ENCODE results near the gene THAP5.

The THAP5 gene

GRCh38 chr7:108609643-108610042, 40.1 kb upstream of the THAP5 start:
- Histone ChIP-seq H3K4me2 (ENCODE audit: low read length) (no peak overlapping the region), H4K20me1 (ENCODE audit: insufficient read depth, low read length) (no peaks in the 10 kb centered on the region), H3K36me3 (ENCODE audit: insufficient read depth, low read length) (no peaks in the 10 kb centered on the region), H3K79me2 (ENCODE audit: insufficient read depth, low read length) (no peaks in the 10 kb centered on the region), H3K4me3 (ENCODE audit: low read depth, low read length, poor library complexity, severe bottlenecking) (no peak overlapping the region), H3K4me1 (ENCODE audit: insufficient read depth, low read length, severe bottlenecking) (no peaks in the 10 kb centered on the region), H3K9me2 (ENCODE audit: low read depth, low read length) (no peaks in the 10 kb centered on the region), H3K9ac (ENCODE audit: low read length) (no peak overlapping the region), H3K27ac (ENCODE audit: low read depth, low read length, poor library complexity, severe bottlenecking) (no peak overlapping the region), H3K27me3 (ENCODE audit: insufficient read depth, low read length) (no peaks in the 10 kb centered on the region), H3F3A (ENCODE audit: insufficient read depth, low read length) (no peaks in the 10 kb centered on the region), H3K9me3 (ENCODE audit: low read length) (no peaks in the 10 kb centered on the region), H2AFZ (ENCODE audit: low read length) (no peak overlapping the region)
- TF ChIP-seq, protein P1, sequence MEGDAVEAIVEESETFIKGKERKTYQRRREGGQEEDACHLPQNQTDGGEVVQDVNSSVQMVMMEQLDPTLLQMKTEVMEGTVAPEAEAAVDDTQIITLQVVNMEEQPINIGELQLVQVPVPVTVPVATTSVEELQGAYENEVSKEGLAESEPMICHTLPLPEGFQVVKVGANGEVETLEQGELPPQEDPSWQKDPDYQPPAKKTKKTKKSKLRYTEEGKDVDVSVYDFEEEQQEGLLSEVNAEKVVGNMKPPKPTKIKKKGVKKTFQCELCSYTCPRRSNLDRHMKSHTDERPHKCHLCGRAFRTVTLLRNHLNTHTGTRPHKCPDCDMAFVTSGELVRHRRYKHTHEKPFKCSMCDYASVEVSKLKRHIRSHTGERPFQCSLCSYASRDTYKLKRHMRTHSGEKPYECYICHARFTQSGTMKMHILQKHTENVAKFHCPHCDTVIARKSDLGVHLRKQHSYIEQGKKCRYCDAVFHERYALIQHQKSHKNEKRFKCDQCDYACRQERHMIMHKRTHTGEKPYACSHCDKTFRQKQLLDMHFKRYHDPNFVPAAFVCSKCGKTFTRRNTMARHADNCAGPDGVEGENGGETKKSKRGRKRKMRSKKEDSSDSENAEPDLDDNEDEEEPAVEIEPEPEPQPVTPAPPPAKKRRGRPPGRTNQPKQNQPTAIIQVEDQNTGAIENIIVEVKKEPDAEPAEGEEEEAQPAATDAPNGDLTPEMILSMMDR (IDR thresholded peaks at IDR 0.05; ENCODE audit: low read length): no peak
- no peak for TF ChIP-seq EZH2 (IDR thresholded peaks at IDR 0.05; ENCODE audit: borderline replicate concordance, low read length)

GRCh38 chr7:108605559-108606201, 36.2 kb upstream of the THAP5 start:
- Histone ChIP-seq H3K9ac (ENCODE audit: low read length) (no peak overlapping the region), H3K9me3 (ENCODE audit: low read length) (no peaks in the 10 kb centered on the region), H2AFZ (ENCODE audit: low read length) (no peak overlapping the region), H3K4me3 (ENCODE audit: low read depth, low read length, poor library complexity, severe bottlenecking) (no peak overlapping the region), H3K4me2 (ENCODE audit: low read length) (no peak overlapping the region), H3K9me2 (ENCODE audit: low read depth, low read length) (no peaks in the 10 kb centered on the region), H3K79me2 (ENCODE audit: insufficient read depth, low read length) (no peaks in the 10 kb centered on the region), H3K4me1 (ENCODE audit: insufficient read depth, low read length, severe bottlenecking) (no peaks in the 10 kb centered on the region), H3K27ac (ENCODE audit: low read depth, low read length, poor library complexity, severe bottlenecking) (no peak overlapping the region), H3F3A (ENCODE audit: insufficient read depth, low read length) (no peaks in the 10 kb centered on the region), H3K27me3 (ENCODE audit: insufficient read depth, low read length) (no peaks in the 10 kb centered on the region), H3K36me3 (ENCODE audit: insufficient read depth, low read length) (no peaks in the 10 kb centered on the region), H4K20me1 (ENCODE audit: insufficient read depth, low read length) (no peaks in the 10 kb centered on the region)
- TF ChIP-seq, protein P1 (IDR thresholded peaks at IDR 0.05; ENCODE audit: low read length): no peak
- TF ChIP-seq EZH2 (IDR thresholded peaks at IDR 0.05; ENCODE audit: borderline replicate concordance, low read length): no peak

DNA sequence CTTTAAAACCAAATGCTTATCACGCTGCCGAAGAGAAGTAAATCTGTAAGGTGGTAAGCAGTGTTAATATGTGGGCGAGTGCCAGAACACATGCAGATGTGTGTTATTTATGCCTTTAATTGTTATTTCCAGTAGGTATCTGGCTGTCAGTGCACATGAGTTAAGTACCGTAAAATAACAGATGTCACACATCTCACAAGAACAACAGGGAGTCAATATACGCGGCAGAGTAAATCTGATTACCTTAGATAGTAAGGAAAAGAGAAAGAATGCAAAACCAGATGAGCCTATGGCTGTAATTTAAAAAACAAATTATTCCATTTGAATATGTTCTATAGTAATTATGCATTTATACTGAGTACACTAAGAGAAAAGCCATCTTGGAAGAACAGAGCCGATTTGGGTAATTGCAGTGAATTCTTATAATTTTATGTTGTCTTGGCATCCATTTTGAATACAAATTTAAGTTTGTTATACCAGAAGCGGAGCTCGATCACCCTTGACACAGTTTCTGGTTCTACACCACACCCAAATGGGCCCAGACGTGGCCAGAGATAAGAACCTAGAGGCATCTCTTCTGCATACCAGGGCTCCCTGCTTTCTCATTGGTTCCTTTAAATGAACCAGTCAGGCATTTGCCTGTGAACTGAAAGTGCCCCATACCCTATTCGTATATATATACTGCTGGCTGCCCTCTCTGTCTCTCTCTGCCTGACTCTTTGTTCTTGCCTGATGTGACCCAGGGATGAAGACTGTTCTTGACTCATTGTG, 35.0 kb upstream of the THAP5 start:
- no peak overlapping the region for H3K27ac ChIP-seq (ENCODE audit: low read depth, low read length, poor library complexity, severe bottlenecking)
- H3F3A ChIP-seq (ENCODE audit: insufficient read depth, low read length): no peaks in the 10 kb centered on the region
- no peaks in the 10 kb centered on the region for H3K27me3 ChIP-seq (ENCODE audit: insufficient read depth, low read length)
- no peaks in the 10 kb centered on the region for H3K36me3 ChIP-seq (ENCODE audit: insufficient read depth, low read length)
- no peak overlapping the region for H3K4me3 ChIP-seq (ENCODE audit: low read depth, low read length, poor library complexity, severe bottlenecking)
- H3K9ac ChIP-seq (ENCODE audit: low read length): no peak overlapping the region
- TF ChIP-seq EZH2 (IDR thresholded peaks at IDR 0.05; ENCODE audit: borderline replicate concordance, low read length): no peak
- TF ChIP-seq, protein P1 (IDR thresholded peaks at IDR 0.05; ENCODE audit: low read length): no peak
- H3K4me1 ChIP-seq (ENCODE audit: insufficient read depth, low read length, severe bottlenecking): no peaks in the 10 kb centered on the region
- no peaks in the 10 kb centered on the region for H4K20me1 ChIP-seq (ENCODE audit: insufficient read depth, low read length)
- H3K4me2 ChIP-seq (ENCODE audit: low read length): no peak overlapping the region
- no peaks in the 10 kb centered on the region for H3K9me2 ChIP-seq (ENCODE audit: low read depth, low read length)
- no peaks in the 10 kb centered on the region for H3K9me3 ChIP-seq (ENCODE audit: low read length)
- no peaks in the 10 kb centered on the region for H3K79me2 ChIP-seq (ENCODE audit: insufficient read depth, low read length)
- no peak overlapping the region for H2AFZ ChIP-seq (ENCODE audit: low read length)
